HG02852 (cell line): ENCODE data around the gene NOC2L.

Experiments
- ATAC-seq: cut with Tn5 transposase; IDR thresholded peaks from one replicate; pipeline ENCODE4 v1.9.1; 2021; ENCODE audit warnings: mild to moderate bottlenecking, moderate library complexity; ENCODE audit not compliant: unreplicated experiment

NOC2L gene

DNA sequence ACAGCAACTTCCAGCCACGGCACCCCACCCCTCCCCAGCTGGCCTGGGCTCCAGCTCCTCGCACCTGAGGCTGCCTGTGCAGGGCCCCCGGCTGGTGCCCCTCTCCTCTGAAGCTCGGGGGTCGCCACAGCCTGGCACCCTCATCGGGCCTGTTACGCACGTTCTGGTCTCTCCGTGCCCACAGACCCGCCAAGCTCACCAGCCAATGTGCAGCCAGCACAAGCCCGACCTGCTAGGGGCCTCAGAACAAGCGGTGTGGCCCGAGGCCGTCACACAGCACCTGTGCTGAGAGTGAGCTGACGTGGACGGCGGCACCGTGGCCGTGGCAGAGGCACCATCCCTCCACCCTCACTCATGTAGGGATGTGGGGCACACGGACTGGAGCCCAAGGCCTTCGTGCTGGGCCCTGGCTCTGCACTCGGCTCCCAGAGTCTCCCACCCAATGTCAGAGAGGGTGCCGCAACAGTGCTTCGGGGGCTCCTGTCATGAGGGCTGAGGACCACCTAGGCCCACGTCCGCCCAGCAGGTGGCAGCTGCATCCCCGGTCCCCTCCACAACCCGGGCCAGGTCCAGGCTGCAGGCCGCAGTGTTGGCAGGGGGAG, 39.7 kb downstream of the NOC2L start:
- no peak for ATAC-seq

DNA sequence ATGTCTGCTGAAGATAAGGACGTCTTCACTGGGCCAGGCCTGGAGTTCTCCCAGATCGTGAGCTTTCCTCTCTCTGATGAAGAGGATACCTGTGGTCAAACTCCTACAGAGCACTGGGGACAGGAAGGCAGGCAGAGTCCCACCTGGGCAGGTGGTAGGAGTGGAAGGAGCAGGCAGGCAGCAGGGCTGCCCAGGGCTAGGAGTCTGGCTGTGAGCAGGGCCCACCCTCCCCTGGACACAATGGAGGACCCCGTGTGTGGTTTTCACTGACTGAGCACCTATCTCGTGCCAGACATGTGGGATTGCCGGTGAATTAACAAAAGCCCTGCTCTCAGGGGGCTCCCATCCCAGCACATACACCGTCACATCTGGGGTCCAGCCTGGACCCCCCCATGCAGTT, 40.2 kb downstream of the NOC2L start:
- no peak for ATAC-seq

DNA sequence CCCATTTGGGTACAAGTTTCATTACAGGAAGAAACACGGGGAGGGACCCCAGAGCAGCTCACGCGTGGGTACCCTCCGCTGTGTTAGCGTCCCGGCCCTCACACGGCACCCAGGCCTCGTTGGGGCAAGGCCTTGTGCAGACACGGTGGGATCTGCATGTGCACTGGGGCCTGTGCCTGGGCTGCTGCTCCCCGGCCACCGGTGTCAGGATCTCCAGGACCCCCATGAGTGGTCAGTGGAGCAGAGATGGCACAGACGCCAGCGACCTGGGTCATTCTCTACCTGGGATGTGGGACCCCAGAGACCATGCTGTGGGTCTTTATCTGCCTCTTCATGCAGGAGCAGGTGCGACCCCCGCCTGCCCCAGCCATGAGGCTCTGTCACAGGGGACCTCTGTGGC, 40.7 kb downstream of the NOC2L start:
- no peak for ATAC-seq

DNA sequence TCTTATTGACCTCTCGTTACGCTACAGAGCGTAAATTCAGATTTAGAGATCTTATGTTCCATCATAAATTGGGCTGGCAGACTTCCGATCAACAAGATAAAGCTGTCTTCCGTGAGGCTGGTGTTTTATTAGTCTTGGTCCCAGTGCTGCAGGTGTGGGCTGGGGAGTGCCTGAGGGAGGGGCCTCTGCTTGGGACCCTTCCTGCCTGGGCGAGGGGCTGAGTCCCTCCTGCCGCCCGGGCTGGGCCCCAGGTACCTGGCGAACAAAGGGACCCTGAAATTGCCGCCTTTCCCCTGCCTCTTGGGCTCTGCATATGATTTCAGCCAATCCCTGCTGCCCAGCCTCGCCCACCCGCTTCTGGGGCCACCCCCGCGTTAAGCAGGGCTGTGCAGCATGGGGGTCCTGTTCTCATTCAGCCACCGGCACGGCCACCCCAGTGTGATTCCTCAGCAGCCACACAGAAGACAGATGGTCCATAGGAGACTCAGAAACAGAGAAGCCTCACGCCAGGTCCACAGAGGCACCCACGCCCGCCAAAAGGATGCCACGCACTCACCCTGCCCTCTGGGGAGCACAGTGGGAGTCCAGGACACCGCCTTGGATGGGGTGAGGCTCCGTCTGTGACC, 41.5 kb downstream of the NOC2L start:
- no peak for ATAC-seq

DNA sequence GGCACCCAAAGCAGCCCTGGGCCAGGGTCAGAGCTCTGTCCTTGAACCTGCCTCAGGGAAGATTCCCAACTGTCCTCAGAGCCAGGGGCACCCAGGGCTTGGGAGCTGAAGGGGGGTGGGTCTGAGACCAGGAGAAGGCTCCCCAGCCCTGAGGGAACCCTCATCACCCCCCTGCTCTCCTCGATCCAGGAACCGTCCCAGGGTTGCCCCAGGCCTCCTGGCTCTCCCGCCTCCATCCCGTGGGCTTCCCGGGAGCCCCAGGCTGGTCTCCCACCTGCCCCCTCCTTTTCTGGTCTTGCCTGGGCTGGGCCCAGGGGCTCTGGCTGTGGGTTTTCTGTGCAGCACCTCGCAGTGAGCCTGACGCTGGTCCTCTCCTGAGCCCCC, 42.0 kb downstream of the NOC2L start:
- no peak for ATAC-seq

DNA sequence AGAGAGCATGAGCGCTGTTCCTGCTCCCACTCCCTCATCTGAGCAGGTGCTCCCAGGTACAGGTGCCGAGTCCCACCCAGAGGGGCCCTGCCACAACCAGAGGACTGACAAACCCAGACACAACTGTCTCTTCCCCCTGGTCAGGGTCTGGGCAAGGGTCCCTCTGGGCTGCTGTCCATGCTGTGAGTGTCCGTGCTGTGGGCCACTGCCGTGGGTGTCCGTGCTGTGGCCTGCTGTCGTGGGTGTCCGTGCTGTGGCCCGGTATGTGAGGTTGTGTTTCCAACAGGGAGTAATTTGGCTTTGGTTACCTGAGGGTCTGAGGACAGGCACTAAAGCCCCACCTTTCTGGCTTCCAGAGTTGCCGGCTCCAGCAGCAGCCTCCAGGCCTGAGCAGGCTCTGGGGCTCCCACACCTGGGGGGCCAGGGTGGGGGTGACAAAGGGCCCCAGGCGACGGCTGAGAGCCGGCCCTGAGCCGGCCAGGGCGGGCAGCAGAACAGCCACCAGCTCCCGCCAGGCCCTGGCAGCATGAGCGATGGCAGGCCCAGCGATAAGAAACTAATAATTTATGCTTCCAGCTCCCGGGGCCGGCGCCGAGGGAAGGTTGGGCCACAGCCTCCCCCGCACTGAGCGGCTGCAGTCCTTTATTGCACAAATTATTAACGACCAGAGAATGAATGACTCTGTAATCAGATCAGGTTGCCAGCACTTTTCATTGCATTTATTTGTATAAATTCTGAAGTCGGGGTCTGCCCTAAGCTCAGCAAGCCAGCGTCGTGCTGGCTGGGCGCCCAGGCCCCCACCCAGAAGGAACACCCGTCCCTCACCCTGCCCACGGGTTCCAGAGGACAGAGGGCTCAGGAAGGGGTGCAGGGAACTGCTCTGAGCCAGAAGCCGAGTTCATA, 42.6 kb downstream of the NOC2L start:
- no peak for ATAC-seq

DNA sequence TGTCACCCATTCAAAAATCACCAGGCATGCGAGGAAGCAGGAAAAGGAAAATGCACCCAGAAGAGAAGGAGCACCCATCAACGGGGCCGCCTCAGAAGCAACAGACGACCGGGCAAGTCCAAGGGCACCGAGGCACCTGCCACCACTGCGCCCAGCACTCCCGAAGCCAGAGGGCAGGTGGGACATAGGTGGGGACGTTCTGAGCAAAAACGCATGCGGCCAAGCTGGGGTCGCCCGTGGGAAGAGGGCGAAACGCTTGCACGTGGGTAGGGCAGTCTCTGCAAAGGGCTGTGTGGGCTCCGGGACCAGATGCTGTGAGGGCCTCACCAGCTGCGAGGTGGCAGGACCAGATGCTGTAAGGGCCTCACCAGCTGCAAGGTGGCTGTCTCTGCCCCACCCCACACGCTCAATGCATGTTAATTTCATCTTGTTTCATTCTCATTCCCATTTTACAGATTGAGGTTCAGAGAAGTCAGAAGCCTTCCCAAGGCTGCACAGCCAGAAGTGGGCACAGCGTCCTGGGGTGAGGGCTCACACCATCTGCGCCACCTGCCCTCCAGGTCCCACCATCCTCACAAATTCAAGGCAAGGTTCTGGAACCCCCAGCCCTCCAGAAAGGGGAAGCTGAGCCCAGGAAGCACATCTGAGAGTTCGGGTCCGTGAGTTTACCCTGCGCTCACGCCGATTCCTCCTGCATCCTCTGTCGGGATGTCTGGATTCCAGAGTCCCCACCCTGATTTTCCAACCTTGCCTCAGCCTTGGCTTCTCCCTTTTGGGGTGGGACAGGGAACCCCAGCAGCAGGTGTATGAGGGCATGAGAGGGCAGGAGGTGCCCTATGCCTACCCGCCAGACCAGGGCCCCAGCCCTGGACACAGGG, 43.5 kb downstream of the NOC2L start:
- no peak for ATAC-seq

DNA sequence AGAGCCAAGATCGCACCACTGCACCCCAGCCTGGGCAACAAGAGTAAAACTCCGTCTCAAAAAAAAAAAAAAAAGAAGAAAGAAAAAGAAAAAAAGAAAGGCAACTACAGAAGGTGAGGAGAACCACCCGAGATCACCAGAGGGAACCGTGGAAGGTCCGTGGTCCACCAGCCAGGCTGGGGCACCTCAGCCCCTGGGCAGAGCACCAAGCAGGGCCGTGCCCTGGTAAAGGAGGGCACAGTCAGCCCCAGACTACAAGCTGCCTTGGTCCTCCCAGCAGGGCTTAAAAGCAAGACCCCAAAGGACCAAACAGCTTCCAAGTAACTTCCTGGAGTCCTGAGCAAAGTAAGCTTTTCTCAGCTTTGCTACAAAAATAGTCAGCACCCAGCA, 44.2 kb downstream of the NOC2L start:
- no peak for ATAC-seq

DNA sequence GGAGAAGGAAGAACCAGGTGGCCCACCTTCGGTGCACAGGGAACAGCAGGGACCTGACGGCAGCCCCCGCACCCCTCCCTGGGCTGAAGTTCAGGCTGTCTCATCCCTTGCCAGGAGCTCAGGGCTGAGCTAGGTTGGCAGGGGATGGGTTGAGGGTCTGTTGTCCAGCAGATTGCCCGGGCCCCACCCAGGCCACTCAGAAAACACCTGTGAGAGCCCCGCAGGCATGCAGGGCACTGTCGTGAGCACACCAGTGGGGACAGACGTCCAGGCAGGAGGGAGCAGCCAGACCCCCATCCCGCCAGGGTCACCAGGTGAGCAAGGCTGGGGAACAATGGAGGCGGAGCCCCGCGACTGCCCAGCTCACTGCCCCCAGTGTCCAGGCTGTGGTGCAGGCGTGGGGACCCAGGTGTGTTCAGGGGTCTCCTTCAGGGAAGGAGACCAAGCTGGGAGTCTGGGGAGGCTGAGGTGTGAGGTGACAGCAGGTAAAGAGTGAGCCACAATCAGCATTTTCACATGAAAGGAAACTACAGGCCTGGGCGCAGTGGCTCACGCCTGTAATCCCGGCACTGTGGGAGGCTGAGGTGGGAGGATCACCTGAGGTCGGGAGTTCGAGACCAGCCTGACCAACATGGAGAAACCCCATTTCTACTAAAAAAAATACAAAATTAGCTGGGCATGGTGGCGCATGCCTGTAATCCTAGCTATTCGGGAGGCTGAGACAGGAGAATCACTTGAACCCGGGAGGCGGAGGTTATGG, 44.7 kb downstream of the NOC2L start:
- no peak for ATAC-seq

DNA sequence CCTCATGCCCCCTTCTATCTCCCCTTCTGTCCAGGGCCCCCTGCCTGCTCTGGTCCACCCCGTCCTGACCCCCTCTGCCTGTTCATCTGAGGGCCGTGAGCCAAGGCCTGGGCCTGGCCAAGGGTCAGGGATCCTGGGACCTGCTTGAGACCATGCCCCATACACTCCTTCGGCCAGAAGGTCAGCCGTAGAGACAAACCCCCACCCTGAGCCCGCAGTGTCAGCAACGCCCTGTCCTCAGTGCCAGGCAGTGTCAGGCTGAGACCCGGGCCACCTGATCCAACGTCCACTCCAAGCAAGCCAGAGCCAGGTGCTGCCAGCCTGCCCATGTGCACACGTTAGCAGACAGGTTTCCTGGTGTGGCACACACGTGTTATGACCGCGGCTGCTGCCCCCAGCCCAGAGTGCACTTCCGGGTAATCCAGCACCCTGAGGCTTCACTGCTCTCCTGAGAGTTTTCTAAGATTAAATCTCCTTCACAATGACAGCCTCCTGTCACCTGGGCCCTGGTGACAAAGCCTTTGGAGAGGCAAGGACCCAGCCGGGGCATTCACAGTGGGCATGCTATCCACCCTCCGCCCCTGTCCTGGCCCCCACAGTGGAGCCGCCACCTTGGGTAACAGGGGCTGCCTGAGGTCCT, 45.4 kb downstream of the NOC2L start:
- ATAC-seq: no peak

DNA sequence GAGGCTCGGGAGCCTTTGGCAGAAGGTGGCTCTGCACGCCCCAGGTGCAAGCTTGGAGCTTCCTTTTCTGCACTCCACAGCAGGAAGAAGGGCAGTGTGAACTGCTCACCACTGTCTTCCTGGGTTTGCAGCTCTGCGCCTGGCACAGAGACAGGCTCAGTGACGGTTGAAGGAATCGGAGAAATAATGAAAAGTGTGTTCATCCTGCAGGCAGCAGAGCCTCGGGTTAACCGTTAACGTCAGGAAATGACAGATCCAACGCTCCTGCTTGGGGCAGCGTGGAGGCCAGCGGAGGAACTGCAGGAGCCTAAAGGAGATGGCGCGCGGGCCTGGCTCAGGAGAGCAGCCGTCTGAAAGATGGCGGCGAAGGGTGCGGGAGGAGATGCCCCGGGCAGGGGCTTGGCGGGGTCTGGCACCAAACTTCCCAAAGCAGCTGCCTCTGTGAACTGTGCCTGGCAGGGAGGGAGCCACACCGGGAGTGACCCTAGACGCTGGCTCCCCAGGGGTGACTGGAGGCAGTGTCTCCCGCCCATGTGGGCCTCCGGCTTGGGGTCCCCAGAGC, 46.2 kb downstream of the NOC2L start:
- ATAC-seq: no peak

DNA sequence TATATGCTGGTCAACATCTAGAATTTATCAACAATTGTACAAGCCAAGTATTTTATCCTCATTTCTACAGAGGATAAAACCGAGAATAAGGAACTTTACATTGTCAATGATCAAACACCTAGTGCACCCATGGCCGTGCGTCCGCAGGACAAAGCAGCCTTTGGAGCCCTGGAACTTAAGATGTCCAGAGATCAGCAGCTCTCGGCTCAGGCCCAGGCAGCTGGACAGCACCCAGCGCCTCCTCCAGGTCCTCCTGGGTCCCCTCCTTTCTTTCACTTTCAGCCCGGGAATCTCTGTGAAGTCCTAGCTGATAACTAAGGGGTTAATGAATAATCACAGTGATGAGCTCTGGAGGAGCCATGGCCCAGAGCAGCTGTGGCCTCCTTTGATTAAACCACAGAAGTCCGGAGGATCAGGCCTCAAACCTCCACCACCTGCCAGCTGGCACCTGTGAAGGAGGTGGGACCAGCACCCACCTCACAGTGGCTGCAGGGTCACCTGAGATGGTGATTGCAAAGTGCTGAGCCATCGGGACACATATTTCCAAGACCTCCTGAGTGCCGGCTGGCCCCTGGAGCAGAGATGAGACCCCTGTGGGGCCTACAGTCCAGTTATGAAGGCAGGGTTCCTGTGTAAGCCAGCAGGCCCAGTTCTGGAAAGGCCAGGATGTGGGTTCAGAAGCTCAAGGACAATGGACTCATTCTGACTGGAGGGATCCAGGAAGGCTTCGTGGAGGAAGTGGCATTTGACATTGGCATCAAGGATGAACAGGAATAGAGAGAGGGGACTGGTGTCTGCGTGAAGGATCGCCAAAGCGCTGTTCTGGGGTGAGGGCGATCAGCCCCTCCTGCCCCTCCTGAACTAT, 46.9 kb downstream of the NOC2L start:
- no peak for ATAC-seq

DNA sequence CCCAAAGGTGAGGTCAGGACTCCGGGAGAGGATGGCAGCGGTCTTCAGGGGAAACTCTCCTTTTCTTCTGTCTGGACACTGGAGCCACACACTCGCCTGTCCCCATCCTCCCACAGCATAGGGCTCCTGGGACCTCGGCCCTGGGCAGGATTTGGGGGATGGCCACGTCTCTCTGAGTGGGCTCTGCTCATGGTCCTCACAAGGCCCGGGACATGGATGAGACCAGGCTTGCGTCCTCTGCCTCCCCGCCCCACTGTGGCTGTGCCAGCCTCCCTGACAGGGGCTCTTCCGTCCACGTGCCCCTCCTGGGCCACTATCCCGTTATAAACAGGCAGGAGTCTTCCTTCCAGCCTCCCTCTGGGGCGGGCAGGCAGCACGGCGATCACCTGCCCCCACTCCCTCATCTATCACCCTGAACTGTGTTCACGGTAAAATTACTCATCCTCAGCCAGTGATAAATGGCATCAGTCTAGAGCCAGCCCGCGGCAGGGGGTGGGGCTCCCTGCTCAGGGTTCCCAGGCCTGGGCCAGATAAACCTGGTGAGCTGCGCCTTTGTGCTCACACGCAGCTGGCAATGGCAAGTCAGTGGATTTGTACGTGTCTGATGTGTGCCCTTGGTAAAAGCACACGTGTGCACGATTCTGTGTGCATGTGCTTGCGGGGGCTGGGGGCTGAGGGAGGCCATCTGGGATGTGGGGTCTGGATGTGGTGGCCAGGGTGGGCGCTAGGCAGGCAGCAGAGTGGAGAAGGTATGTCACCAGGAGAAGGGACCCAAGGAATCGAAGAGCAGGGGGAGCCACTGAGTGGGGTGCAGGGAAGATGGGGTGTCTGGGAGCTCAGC, 48.0 kb downstream of the NOC2L start:
- no peak for ATAC-seq

DNA sequence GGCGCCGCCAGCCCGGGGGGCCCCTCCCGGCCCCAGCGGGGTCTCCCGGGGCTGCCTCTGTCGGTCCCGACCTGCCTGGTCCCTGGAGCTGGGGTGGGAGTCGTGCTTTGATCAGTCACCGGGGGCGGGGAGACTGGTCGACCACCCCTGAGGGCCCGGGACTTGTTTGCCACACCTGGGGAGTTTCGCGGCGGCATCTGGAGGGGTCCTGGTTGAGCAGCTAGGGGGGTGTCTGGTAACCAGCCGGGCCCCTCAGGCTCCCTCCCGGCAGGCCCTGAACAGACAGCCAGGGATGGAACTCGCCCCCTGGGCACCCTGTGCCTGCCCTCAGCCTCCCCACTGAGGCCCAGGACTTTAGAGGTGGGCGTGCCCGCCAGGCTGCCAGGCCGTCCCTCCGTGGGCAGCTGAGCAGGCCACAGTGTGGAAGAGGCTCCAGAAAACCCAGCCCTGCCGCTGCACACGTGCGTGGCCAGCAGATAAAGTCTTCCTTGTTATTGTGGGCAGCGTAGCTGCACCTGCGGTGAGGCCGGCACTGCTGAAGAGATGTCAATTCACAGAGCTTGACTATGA, 48.7 kb downstream of the NOC2L start:
- no peak for ATAC-seq

DNA sequence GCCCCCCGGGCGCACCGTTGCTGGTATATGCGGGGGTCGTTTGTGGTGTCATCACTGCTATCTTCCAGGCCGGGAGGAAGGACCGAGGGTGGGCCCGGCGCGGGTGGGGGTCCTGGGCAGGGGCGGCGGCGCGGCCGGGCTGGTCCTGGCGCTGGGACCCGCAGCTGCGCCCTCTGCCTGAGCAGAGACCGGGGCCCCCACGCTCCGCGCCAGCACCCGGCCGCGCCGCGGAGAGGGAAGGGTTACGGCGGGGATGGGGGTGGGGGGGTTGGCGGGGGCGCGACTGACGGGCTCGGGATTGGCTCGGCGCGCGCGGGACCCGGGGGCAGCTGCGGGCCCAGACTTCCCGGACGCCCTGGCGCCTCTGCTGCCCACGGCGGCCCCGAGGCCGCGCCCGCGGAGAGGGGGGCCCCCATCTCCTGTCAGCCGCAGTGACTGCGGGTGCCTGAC, 49.2 kb downstream of the NOC2L start:
- ATAC-seq: no peak

DNA sequence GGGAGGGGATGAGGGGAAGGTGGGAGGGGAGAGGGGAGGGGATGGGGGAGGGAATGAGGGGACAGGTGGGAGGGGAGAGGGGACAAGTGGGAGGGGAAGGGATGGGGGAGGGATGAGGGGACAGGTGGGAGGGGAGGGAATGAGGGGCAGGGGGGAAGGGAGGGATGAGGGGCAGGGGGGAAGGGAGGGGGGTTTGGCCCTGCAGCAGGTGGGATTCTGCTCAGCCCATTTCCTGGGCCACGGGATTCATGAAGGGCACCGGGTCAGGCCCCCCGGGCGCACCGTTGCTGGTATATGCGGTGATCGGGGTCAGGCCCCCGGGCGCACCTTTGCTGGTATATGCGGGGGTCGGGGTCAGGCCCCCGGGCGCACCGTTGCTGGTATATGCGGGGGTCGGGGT, 50.4 kb downstream of the NOC2L start:
- ATAC-seq: no peak
